ENCODE data around the gene ZNF277. TPM values are rescaled to one million over a fixed set of nuclear protein-coding genes. Genes with fewer than 3 reads are reported as not detected.
"Not testable (repeated sequence)": the region's sequence is repeated elsewhere in the genome, so short reads cannot be mapped to it uniquely, and the experiment has no call there.

ZNF277 gene
- total RNA-seq, 1 donor from 2014 or later, result 25.9 TPM

DNA sequence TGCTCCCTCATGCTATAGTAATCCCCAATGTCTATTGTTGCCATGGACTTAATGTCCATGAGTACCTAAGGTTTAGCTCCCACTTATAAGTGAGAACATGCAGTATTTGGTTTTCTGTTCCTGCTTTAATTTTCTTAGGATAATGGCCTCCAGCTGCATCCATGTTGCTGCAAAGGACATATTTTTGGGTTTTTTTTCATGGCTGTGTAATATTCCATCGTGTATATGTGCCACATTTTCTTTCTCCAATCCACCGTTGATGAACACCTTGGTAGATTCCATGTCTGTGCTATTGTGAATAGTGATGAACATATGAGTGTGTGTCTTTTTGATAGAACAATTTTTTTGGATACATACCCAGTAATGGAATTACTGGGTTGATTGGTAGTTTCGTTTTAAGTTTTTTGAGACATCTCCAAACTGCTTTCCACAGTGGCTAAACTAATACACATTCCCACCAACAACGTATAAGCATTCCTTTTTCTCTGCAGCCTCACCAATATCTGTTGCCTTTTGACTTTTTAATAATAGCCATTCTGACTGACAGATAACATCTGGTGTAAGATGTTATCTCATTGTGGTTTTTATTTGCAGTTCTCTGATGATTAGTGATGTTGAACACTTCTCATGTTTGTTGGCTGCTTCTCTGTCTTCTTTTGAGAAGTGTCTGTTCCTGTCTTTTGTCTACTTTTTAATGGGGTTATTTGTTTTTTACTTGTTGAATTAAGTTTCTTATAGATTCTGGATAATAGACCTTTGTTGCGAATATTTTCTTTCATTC is 175.0 kb downstream of the ZNF277 start:
- DNase-seq (ENCODE audit: low spot score, unreplicated experiment), result no peak
- Mint-ChIP-seq H3K9me3 (ENCODE audit: low read depth) (peaks cover 5% of the 10 kb centered on the region), H3K36me3 (ENCODE audit: insufficient read depth) (no peaks in the 10 kb centered on the region), H3K4me3 (ENCODE audit: low read depth) (no peak overlapping the region), H3K4me1 (ENCODE audit: low read depth) (peaks cover 3% of the 10 kb centered on the region), H3K27ac (no peak overlapping the region), H3K27me3 (no peaks in the 10 kb centered on the region)
- TF ChIP-seq, protein P1, sequence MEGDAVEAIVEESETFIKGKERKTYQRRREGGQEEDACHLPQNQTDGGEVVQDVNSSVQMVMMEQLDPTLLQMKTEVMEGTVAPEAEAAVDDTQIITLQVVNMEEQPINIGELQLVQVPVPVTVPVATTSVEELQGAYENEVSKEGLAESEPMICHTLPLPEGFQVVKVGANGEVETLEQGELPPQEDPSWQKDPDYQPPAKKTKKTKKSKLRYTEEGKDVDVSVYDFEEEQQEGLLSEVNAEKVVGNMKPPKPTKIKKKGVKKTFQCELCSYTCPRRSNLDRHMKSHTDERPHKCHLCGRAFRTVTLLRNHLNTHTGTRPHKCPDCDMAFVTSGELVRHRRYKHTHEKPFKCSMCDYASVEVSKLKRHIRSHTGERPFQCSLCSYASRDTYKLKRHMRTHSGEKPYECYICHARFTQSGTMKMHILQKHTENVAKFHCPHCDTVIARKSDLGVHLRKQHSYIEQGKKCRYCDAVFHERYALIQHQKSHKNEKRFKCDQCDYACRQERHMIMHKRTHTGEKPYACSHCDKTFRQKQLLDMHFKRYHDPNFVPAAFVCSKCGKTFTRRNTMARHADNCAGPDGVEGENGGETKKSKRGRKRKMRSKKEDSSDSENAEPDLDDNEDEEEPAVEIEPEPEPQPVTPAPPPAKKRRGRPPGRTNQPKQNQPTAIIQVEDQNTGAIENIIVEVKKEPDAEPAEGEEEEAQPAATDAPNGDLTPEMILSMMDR (IDR thresholded peaks at IDR 0.05; ENCODE audit: unreplicated experiment), result no peak

GRCh38 chr7:112383671-112384417 is 177.3 kb downstream of the ZNF277 start:
- H3K36me3 Mint-ChIP-seq (ENCODE audit: insufficient read depth), result no peaks in the 10 kb centered on the region
- peaks cover 5% of the 10 kb centered on the region for H3K9me3 Mint-ChIP-seq (ENCODE audit: low read depth)
- peaks cover 5% of the 10 kb centered on the region for H3K4me1 Mint-ChIP-seq (ENCODE audit: low read depth)
- no peak overlapping the region for H3K4me3 Mint-ChIP-seq (ENCODE audit: low read depth)
- TF ChIP-seq, protein P1 (IDR thresholded peaks at IDR 0.05; ENCODE audit: unreplicated experiment), result no peak
- no peaks in the 10 kb centered on the region for H3K27me3 Mint-ChIP-seq
- no peak for DNase-seq (ENCODE audit: low spot score, unreplicated experiment)
- H3K27ac Mint-ChIP-seq, result no peak overlapping the region

DNA sequence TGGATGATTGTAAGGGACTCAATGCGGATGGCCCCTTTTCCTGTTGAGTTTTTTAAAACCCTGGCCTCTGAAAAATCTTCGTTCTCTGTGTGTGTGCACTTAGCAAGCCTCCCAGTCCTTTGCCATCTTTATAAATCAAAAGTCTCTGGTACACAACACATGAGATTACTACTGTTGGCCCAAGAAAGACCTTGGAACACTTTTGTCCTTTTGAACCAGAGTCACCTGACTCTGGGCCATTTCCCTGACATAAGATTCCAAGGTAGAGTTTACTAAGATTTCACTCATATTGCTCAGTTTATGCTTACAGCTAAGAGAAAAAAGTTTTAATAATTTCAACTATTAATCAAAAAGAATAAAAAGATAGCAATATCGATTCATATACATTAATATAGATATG is 179.0 kb downstream of the ZNF277 start:
- no peak overlapping the region for H3K4me3 Mint-ChIP-seq (ENCODE audit: low read depth)

DNA sequence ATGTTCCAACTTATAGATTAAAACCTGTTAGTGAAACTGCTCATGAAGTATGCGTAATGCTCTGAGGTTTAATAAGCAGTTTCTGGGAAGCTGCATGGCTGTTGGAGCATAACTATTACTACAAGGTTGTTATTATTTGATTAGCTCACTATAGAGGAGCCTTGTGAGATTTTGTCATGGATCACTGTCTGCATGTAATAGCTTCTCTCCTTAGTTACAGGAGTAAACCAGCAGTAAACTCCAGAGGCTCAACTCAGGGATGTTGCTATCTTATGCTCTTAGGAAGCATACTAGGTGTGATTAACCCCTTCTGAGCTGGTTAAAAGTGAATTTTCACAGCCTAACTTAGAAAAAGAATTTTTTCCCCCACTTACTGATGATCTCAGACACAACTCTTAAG is 180.1 kb downstream of the ZNF277 start:
- H3K27me3 Mint-ChIP-seq, result no peaks in the 10 kb centered on the region
- H3K4me1 Mint-ChIP-seq (ENCODE audit: low read depth), result peaks cover 5% of the 10 kb centered on the region
- DNase-seq (ENCODE audit: low spot score, unreplicated experiment), result no peak

More for the DNA sequence above, 179.0 kb downstream of the ZNF277 start:
- Mint-ChIP-seq H3K27me3 (no peaks in the 10 kb centered on the region), H3K4me1 (ENCODE audit: low read depth) (peaks cover 5% of the 10 kb centered on the region), H3K27ac (no peak overlapping the region), H3K9me3 (ENCODE audit: low read depth) (peaks cover 5% of the 10 kb centered on the region), H3K36me3 (ENCODE audit: insufficient read depth) (no peaks in the 10 kb centered on the region)
- DNase-seq (ENCODE audit: low spot score, unreplicated experiment), result no peak
- TF ChIP-seq, protein P1 (IDR thresholded peaks at IDR 0.05; ENCODE audit: unreplicated experiment), result no peak

DNA sequence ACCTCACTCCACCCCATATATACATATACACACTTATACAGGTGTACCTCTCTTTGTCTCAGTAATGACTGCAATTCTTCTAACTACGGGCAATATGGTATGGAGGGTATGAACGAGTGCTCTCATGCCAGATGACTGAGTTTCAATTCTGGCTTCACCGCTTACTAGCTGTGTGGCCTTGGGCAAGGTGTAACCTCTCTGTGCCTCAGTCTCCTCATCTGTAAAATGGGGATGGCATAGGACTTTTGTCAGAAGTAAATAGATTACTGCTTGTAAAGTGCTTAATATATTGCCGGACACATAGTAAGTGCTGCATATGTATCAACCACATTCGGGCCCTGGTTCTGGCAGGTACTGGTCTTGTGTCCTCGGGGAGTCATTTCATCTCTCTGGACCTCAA is 183.7 kb downstream of the ZNF277 start:
- no peaks in the 10 kb centered on the region for H3K27me3 Mint-ChIP-seq
- H3K27ac Mint-ChIP-seq, result no peak overlapping the region

More for the DNA sequence above, 180.1 kb downstream of the ZNF277 start:
- H3K36me3 Mint-ChIP-seq (ENCODE audit: insufficient read depth), result no peaks in the 10 kb centered on the region
- no peak overlapping the region for H3K4me3 Mint-ChIP-seq (ENCODE audit: low read depth)
- TF ChIP-seq, protein P1 (IDR thresholded peaks at IDR 0.05; ENCODE audit: unreplicated experiment), result no peak
- no peak overlapping the region for H3K27ac Mint-ChIP-seq
- peaks cover 2% of the 10 kb centered on the region for H3K9me3 Mint-ChIP-seq (ENCODE audit: low read depth)

GRCh38 chr7:112391079-112391821 is 184.8 kb downstream of the ZNF277 start:
- H3K4me3 Mint-ChIP-seq (ENCODE audit: low read depth), result peak overlapping the region; percentile 77
- not testable (repeated sequence) for H3K9me3 Mint-ChIP-seq (ENCODE audit: low read depth); DNase-seq (ENCODE audit: low spot score, unreplicated experiment); H3K36me3 Mint-ChIP-seq (ENCODE audit: insufficient read depth); H3K4me1 Mint-ChIP-seq (ENCODE audit: low read depth); H3K27me3 Mint-ChIP-seq
- H3K27ac Mint-ChIP-seq, result peak overlapping the region; percentile 17

More for the DNA sequence above, 183.7 kb downstream of the ZNF277 start:
- TF ChIP-seq, protein P1 (IDR thresholded peaks at IDR 0.05; ENCODE audit: unreplicated experiment), result no peak
- Mint-ChIP-seq H3K4me3 (ENCODE audit: low read depth) (no peak overlapping the region), H3K4me1 (ENCODE audit: low read depth) (peaks cover 5% of the 10 kb centered on the region), H3K9me3 (ENCODE audit: low read depth) (no peaks in the 10 kb centered on the region), H3K36me3 (ENCODE audit: insufficient read depth) (no peaks in the 10 kb centered on the region)
- no peak for DNase-seq (ENCODE audit: low spot score, unreplicated experiment)

DNA sequence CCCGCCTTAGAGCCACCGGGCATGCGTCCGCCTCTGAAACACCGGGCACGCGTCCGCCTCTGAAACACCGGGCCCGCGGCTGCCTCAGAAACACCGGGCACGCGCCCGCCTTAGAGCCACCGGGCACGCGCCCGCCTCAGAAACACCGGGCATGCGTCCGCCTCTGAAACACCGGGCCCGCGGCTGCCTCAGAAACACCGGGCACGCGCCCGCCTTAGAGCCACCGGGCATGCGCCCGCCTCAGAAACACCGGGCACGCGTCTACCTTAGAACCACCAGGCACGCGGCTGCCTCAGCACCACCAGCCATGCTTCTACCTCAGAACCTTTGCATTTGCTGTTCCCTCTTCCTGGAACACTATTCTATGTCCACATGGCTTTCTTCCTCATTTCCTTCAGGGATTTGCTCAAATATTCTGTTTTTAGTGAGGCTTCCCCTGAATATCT is 185.4 kb downstream of the ZNF277 start:
- Mint-ChIP-seq H3K4me3 (ENCODE audit: low read depth) (peak overlapping the region; percentile 77), H3K27ac (peak overlapping the region; percentile 72)
- peak; percentile 50 for DNase-seq (ENCODE audit: low spot score, unreplicated experiment)
- not testable (repeated sequence) for H3K4me1 Mint-ChIP-seq (ENCODE audit: low read depth); H3K9me3 Mint-ChIP-seq (ENCODE audit: low read depth); H3K36me3 Mint-ChIP-seq (ENCODE audit: insufficient read depth); H3K27me3 Mint-ChIP-seq

All from progenitor cell of endocrine pancreas (in vitro differentiated cells).